A204.1 (cell line): Measurements from ENCODE around the gene EPHA1.

Source experiments
- FAIRE-seq: peaks from 2 replicates; lab custom pipeline; 2012; peaks lifted over from hg19 to GRCh38; lab: Jason Lieb, UNC

EPHA1 gene

DNA sequence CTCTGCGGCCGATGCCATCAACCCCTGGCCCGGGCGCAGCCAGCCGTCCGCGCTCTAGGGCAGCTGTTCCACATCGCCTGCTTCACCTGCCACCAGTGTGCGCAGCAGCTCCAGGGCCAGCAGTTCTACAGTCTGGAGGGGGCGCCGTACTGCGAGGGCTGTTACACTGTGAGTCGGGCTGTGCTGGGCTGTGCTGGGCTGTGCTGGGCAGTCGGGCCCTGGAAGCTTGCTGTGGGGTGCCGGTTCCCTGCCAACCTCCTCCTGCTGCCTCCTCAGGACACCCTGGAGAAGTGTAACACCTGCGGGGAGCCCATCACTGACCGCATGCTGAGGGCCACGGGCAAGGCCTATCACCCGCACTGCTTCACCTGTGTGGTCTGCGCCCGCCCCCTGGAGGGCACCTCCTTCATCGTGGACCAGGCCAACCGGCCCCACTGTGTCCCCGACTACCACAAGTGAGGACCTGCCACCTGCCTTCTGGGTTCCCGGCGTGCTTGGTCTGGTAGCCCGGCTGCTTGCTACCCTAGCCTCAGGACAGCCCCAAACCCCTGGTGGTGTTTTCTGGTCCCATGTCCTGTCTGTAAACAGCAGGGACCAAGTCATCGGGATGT is 20.1 kb downstream of the EPHA1 start:
- FAIRE-seq, result no peak

DNA sequence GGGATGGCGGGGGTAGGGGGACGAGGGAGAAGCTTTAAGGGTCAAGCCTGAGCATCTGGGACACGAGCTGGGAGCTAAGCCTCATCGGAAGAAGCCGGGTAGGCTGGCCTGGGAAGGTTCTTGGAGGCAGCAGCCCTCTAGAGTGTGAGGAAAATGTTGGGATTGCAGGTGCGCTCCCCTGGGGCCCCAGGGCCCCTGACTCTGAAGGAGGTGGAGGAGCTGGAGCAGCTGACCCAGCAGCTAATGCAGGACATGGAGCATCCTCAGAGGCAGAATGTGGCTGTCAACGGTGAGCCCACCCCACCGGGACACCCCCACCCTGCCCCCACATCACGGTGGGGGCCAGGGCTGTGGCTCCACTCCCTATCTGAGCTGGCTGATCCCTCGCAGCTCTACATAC is 20.6 kb downstream of the EPHA1 start:
- no peak for FAIRE-seq

DNA sequence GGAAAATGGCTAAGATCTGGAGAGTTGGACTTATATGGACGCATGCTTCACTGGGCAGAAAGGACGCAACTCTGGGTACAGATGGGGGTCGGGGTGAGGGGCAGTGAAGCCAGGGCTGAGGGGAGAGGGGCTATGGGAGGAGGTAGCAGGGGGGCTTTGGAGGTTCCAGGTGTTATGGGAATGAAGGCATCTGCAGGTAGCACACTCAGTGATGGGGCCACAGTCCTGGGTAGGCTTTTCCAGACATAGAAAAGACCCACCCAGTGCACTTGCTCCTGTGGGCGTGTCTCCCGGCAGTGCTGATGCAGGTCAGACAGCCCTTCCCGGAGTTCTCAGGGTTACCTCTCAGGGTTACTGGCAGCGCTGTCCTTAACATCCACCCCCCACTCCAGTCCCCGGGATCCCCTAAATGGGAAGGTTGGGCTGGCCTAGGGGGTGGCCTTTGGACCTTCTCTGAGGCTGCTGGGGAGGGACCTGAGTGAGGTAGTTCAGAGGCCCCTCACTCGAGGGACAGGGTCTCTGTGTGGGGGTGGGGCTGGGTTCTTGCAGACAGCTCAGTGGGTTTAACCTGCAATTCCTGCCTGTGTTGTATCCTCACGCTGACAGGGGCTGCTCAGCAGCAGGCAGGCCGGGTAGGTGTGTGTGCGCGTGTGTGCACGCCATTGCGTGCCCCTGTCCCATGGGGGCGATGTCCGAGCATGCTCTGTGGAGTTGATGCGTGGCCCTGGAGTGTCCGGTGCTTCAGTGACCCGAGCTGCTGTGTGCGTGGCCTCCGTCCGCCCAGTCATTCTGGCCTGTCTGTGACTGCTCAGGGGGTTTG is 21.3 kb downstream of the EPHA1 start:
- no peak for FAIRE-seq

DNA sequence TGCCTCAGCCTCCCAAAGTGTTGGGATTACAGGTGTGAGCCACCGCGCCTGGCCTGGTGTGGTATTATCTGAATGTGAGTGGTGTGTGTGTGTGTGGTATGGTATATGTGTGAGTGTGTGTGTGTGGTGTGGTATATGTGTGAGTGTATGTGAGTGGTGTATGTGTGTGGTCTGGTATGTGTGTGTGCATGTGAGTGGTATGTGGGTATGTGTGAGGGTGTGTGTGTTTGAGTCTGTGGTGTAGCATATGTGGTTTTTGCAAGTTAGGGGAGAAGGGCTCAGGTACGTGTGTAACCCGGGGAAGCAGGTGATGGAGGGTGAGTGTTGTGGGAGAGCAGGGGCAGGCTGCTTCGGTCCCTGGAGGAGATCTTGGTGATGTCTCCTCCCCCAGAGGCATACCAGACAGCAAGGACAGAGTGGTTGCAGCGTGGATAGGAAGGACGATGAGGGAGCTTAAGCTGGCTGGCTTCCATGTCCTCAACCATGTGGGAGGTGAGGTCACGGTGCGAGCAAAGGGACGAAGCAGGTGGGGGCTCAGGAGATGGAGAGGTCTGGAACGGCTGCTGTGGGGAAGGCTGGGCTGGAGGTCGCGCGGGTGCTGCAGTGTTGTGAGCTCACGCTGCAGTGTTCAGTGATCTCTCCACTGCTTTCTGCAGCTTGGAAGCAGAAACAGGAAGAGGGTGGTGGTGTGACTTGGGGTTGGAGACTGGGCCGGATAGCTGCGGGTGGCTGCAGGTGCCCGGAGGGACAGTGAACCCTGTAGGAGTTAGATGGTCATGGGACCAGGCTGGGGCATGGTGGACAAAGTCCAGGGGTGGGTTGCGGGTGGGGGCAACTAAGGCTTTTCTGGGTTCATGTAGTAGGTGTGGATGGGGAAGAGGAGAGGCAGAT is 22.5 kb downstream of the EPHA1 start:
- FAIRE-seq, result no peak

DNA sequence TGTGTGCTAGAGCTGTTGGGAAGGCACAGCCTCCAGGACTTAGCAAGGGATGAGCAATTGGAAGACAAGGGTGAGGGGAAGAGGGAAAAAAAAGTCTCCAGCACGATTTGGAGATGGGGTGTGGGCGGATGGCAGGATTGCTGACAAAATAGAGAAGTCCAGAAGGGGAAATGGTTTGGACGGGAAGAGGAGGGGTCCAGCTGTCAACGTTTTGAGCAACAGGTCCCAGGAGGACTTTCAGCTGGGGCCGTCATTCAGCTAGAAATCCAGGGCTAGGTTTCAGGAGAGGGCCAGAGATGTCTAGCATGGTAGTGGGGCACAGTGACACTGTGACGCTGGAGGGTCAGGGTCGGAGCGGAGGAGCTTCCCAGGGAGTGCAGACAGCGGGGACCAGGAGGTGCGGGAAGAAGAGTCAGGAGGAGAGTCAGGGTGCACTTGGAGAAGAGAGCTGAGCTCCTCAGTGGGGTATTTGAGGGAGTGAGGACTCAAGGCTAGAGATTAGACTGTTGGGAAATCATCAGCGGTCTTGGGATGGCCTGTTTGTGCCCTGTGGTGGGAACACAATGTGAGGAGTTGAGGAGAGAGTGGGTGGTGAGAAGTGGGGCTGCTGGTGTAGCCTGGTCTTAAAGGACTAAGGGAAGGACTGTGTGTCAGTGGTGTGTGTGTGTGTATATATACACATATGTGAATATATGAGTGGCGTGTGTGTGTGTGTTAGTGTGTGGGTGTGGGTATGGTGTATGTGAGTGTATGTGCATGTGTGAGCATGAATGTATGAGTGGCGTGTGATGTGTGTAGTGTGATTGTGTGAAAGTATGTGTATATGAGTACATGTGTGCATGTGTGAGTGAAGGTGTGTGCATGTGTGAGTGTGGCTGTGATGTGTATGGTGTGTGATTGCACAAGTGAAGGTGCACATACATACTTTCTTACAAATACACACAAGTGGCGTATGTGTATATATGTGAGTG is 23.7 kb downstream of the EPHA1 start:
- no peak for FAIRE-seq

DNA sequence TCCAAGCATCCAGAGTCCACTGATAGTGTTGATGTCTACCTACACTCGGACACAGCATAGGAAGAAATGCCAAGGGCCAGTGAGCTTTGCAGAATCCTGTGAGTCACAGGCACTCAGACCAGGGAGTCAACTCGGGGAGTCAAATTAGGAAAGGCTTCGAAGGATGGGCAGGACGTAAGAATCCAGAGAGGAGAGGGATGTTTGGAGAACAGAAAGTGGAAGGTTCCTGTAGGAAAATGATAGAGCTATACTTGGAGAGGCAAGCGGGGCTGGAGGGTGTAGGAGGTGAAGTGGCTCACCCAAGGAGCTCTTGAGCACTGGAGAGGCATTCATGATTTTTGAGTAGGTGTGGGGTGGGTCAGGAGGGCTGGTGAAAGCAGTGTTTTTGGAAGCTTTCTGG is 24.5 kb downstream of the EPHA1 start:
- FAIRE-seq, result no peak

DNA sequence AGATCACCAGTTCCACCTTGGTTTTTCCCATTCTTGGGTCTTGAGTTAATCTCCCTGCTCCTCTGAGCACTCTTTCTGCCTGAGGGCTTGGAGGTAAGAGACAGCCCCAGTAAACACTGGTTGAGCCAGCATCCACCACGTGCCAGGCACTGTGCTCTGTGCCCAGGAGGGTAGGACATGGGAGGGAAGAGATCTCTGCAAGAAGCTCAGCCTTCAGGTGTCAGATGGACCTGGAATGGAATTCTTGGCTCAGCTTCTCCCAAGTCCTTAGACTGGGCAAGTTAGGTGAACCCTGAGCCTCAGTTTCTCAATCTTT is 25.1 kb downstream of the EPHA1 start:
- FAIRE-seq, result no peak

DNA sequence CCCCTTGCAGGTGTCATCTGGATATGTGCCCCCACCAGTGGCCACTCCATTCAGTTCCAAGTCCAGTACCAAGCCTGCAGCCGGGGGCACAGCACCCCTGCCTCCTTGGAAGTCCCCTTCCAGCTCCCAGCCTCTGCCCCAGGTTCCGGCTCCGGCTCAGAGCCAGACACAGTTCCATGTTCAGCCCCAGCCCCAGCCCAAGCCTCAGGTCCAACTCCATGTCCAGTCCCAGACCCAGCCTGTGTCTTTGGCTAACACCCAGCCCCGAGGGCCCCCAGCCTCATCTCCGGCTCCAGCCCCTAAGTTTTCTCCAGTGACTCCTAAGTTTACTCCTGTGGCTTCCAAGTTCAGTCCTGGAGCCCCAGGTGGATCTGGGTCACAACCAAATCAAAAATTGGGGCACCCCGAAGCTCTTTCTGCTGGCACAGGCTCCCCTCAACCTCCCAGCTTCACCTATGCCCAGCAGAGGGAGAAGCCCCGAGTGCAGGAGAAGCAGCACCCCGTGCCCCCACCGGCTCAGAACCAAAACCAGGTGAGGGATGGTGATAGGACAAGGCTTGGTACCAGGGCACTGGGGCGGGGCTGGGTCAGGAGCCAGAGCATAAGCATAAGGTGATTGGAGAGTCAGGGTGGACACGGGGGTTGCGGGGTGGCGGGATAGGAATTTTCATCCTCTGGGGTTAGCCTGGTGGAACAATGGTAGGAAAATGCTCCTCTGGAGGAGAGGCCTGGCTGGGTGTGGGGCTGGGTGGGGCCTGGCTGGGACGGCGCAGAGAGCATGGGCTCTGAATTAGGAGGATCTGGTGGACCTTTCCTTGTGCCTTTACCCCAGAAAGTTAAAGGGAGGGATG is 25.6 kb downstream of the EPHA1 start:
- no peak for FAIRE-seq

DNA sequence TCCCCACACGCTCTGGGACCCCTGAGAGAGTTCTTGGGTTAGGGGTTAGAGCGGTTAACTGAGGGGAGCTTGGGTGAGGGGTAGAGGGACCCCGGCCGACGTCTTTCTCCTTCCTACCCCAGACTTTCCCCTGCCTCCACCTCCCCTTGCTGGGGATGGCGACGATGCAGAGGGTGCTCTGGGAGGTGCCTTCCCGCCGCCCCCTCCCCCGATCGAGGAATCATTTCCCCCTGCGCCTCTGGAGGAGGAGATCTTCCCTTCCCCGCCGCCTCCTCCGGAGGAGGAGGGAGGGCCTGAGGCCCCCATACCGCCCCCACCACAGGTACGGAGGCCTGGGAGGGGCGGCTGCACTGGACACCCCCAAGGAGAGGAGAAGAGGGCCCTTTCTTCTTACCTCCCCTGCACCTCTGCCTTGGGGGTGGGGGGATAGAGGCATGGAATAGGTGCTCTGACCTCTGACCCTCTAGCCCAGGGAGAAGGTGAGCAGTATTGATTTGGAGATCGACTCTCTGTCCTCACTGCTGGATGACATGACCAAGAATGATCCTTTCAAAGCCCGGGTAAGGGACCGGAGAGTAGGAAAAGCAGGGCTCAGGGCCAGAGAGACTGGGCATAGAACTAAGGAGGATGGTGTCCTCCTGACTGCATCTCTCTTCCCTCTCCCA is 26.4 kb downstream of the EPHA1 start:
- FAIRE-seq, result no peak

DNA sequence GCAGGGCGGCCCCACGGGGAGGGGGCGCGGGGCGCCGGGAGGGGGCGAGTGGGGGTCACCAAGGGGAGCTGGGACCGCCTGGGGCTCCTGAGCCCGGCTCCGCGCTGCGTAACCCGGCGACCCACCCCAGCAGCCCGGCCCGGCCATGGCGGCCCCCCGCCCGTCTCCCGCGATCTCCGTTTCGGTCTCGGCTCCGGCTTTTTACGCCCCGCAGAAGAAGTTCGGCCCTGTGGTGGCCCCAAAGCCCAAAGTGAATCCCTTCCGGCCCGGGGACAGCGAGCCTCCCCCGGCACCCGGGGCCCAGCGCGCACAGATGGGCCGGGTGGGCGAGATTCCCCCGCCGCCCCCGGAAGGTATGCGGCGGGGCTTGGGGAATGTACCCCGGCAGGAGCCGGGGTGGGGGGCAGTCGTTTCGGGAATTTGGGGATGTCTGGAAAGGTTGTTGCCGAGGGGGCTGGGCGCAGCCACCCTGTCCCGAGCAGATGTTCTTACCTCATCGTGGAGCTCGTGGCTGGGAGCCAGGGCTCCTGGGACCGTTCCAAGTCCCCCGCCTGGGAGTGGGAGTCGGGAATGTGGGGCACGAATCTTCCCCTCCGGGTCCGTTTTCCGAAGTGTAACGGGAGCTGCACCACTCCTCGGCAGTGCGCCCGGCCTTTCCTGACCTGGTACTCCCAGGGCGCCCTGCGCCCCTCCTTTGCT is 27.1 kb downstream of the EPHA1 start:
- FAIRE-seq, result no peak

DNA sequence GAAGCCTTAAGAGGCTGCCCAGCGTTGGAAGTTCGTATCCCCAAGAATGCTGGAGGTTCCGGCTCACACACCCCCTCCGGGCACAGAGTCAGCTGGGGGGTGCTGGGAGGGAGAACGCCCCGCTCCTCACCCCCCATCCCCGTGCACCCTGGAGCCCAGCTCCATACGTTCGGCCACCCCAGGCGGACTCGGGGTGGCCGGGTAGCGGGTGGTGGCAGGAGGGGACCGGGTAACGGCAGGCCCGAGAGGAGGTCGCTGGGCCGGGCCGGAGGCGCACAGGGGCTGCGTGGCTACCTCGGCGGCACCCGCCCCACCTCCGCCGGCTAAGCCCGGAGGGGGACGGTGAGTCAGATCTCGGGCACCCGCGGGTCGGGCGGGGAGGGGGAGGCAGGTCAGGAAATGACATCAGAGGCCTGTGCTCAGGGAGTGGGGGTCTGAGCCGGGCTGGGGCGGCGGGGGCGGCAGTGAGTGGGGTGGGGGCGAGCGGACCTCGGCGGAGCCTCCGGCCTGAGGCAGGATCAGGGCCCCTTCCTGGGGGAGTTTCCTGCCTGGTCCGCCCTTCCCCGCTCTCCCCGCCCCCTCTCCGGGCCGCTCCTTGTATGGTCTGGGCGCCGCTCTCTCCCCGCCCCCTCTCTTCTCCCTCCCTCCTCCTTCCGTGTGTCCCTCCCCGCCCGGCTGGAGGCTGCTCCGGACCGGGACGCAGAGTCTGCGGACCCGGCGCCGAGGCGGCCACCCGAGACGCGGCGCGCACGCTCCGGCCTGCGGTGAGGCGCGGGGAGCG is 27.8 kb downstream of the EPHA1 start, which contains the start of gene ZYX:
Gene ZYX (plus strand): TSS at position 700 of the 781 bp plus-strand sequence. CDS start 227 bp downstream, outside the sequence.
- no peak for FAIRE-seq

DNA sequence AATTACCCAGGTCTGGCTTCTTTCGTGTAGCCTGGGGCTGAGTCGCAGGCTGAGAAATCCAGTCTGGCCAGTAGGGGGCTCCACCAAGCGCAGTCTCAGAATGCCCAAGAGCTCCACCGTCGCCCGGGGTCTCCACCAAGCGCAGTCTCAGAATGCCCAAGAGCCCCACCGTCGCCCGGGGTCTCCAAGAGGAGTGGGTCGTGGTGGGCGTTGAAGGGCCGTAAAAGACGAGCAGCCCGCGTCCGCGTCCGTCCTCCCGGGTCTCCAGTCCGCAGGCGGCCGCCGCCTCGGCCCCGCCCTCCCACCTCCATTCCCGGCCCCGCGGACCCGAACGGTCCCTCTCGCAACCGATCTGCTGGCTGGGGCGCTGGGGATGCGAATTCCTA is 28.4 kb downstream of the EPHA1 start:
- FAIRE-seq, result no peak

DNA sequence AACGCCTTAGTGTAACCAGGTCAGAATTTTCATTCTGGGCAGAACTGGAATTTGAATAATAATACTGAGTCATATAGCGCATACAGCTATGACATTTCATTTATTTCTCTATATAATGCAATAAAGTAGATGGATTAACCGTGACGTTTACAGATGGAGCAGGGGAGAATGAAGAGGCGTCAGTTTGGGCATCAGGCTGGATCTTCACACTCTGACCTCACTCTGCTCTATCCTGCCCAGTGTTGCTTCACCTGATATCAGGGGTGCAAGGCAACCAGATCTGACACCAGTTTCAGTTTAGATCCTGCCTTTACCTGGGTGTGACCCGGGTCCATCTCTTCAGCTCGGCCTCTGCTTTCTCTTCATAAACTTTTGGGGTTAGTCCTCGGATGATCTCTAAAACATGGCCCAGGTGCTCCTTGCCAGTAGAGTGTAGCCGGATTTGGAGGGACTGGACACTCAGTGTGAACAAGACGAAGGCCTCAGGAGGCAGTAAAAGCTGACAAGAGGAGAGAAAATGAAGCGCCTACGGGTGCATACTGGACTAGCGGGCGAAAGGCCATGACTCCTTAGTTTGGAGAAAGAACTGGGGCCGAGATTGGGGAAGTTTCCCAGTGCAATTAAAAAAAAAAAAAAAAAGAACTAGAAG is 28.9 kb downstream of the EPHA1 start:
- FAIRE-seq, result no peak

DNA sequence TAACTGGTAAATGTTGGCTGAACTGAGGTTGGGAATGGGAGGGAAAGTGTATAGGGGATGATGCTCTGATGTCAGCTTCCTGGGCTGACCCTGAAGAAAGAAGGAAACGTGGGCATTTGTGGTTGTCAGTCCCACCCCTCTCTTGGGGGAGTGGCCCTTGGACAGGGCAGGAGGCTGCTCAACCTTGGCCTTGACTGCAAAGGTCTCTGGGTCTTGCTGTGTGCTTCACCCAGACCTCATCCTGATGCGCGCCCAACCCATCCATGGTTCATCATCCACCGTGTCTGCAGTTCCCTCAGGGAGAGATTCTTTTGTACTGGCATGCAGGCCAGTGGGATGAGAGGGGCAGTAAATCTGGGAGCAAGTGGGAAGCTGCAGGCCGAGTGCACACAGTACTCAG is 32.3 kb downstream of the EPHA1 start:
- FAIRE-seq, result no peak

DNA sequence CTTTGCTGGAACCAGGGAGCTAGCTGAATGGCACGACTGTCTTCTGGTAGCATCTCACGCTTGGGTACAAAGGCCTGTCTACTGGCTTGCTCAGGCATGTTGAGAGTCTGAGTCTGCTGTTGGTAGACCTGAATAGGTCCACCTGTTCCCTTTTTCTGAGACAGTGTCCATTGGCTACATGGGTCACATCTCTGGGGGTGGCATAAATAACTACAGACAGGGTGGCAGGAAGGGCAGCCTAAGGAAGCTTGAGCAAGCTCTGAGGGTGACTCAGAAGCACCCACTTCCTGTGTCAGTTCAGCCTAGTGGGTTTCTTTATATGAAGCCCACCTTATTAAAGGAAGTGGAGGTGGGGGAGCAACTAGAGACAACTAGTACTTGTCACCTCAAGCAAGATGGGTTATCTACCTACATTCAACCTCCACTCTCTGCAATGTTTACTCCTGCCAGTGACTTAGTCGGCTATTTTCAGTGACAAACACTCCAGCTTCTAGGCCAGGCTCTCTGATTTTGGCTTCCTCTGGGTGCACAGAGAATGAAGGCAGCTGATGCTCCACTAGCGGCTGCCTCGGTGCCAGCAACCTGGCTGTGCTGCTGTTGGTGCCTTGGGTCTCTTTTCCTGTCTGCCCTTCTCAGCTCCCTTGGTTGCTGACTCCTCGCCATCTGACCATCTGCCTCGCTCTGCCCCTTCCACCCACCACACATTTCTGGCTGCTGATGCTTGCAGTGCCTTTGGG is 33.2 kb downstream of the EPHA1 start:
- FAIRE-seq, result no peak

DNA sequence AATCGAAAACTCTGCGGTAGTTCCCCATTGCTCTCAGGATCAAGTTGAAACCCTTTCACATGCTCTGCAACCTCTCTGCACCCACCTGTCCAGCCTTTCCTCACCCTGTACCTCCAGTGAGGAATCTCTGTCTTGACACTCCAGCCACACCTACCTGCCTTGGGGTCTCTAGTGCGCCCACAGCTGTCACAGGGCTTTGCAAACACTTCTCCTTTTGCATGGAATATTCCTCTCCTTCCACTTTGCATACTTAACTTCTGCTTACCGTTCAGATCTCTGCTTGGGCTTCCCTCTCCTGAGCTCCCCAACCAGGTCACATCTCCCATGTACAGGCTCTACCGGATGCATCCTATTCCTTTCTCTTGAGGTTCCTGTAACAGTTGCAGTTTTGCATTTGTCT is 34.1 kb downstream of the EPHA1 start:
- no peak for FAIRE-seq

DNA sequence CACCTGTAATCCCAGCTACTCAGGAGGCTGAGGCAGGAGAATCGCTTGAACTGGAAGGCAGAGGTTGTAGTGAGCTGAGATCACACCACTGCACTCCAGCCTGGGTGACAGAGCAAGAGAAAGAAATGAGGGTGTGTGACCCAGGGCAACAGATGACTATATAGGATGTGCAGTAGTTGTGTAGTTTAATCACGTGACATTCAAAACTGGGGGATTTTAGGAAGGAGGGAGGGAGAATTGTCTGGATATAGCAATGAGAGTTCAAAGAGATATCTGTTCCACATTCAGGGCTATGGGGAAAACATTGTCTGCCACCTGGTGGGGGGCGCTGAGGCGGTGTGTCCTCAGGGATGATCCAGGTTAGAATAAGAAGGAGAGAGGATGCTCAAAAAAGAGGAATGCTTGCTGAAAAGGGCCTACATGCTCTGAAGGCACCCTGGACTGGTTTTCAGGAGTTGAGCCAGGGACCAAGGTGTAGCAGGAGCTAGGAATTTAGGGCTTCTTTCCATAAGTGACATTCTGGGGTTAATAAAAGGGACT is 35.3 kb downstream of the EPHA1 start:
- FAIRE-seq, result no peak
